WTC11 (cell line): Measurements from ENCODE around the gene GAS2L1. TPM values are rescaled to one million over a fixed set of nuclear protein-coding genes. Genes with fewer than 3 reads are reported as not detected.

ENCODE experiments used
- ATAC-seq: fragments of 200-7000 bp; cut with Tn5 transposase; 2 replicates; pipeline ENCODE4 v1.10.0; 2021; ENCODE audit warnings: mild to moderate bottlenecking, moderate library complexity
- CTCF ChIA-PET: fragments of 300-600 bp; sonication (Branson Sonifier 250); formaldehyde crosslinking; loops from one replicate; lab custom pipeline; 2021; ENCODE audit warnings: antibody characterized with exemption; lab: Charles Lee
- POLR2A ChIA-PET: fragments of 350-600 bp; sonication (Branson Sonifier 250); formaldehyde crosslinking; loops from one replicate; lab custom pipeline; 2021; ENCODE audit warnings: antibody characterized with exemption; lab: Charles Lee
- DNase-seq: peaks from one replicate; pipeline ENCODE4 v3.0.0; 2021; ENCODE audit warnings: low spot score
- H3K27ac Mint-ChIP-seq: 2 replicates; pipeline ENCODE4 v1.8.0; 2021; ENCODE audit warnings: mixed read lengths
- H3K27me3 Mint-ChIP-seq: 2 replicates; pipeline ENCODE4 v1.8.0; 2021; ENCODE audit warnings: low read depth, mild to moderate bottlenecking, moderate library complexity, mixed read lengths
- H3K36me3 Mint-ChIP-seq: 2 replicates; pipeline ENCODE4 v1.8.0; 2021; ENCODE audit warnings: mixed read lengths
- H3K4me1 Mint-ChIP-seq: 2 replicates; pipeline ENCODE4 v1.8.0; 2022; ENCODE audit warnings: mixed read lengths
- H3K4me3 Mint-ChIP-seq: 2 replicates; pipeline ENCODE4 v1.8.0; 2021; ENCODE audit warnings: mild to moderate bottlenecking, moderate library complexity, mixed read lengths
- H3K9me3 Mint-ChIP-seq: 2 replicates; pipeline ENCODE4 v1.8.0; 2021; ENCODE audit warnings: mixed read lengths
- ATF2 ChIP-seq: sonication (generic); formaldehyde crosslinking; IDR thresholded peaks from 2 replicates; pipeline ENCODE4 v1.8.1; 2022; ENCODE audit warnings: low read depth, missing genetic modification reagents, borderline replicate concordance
- GTF2I ChIP-seq: fragments of 250-450 bp; sonication (Bioruptor Pico); conservative IDR thresholded peaks from 2 replicates; pipeline ENCODE4 v1.4.0; 2021; ENCODE audit warnings: mild to moderate bottlenecking
- JUN ChIP-seq: sonication (generic); formaldehyde crosslinking; IDR thresholded peaks from 2 replicates; pipeline ENCODE4 v1.8.0; 2023; ENCODE audit warnings: mild to moderate bottlenecking, missing genetic modification reagents
- MYBL2 ChIP-seq: sonication (generic); formaldehyde crosslinking; IDR thresholded peaks from 2 replicates; pipeline ENCODE4 v1.8.1; 2023; ENCODE audit warnings: mild to moderate bottlenecking, moderate library complexity, missing genetic modification reagents
- OVOL2 ChIP-seq: fragments of 250-450 bp; sonication (Bioruptor Pico); IDR thresholded peaks from 2 replicates; pipeline ENCODE4 v1.9.0; 2021; ENCODE audit warnings: mild to moderate bottlenecking, borderline replicate concordance
- RELA ChIP-seq: sonication (generic); formaldehyde crosslinking; IDR thresholded peaks from 2 replicates; pipeline ENCODE4 v1.8.1; 2022; ENCODE audit warnings: missing genetic modification reagents, mild to moderate bottlenecking, borderline replicate concordance
- SP1 ChIP-seq: sonication (generic); formaldehyde crosslinking; conservative IDR thresholded peaks from 2 replicates; pipeline ENCODE4 v1.8.1; 2022; ENCODE audit warnings: missing genetic modification reagents
- TEAD1 ChIP-seq: sonication (generic); formaldehyde crosslinking; IDR thresholded peaks from 2 replicates; pipeline ENCODE4 v1.8.0; 2022; ENCODE audit warnings: mild to moderate bottlenecking, missing genetic modification reagents
- ZBTB21 ChIP-seq: sonication (generic); formaldehyde crosslinking; IDR thresholded peaks from 2 replicates; pipeline ENCODE4 v1.8.1; 2023; ENCODE audit warnings: mild to moderate bottlenecking, missing genetic modification reagents, borderline replicate concordance
- ZBTB43 ChIP-seq: sonication (generic); formaldehyde crosslinking; IDR thresholded peaks from 2 replicates; pipeline ENCODE4 v1.8.1; 2023; ENCODE audit warnings: mild to moderate bottlenecking, missing genetic modification reagents
- ZNF121 ChIP-seq: sonication (generic); formaldehyde crosslinking; IDR thresholded peaks from 2 replicates; pipeline ENCODE4 v1.8.0; 2023; ENCODE audit warnings: missing genetic modification reagents
- total RNA-seq: library from RNA; stranded (reverse); gene quantifications from 3 replicates; pipeline ENCODE4 v1.2.3, GENCODE V29; 2021
- TF ChIP-seq, protein P1 (sequence below): fragments of 250-450 bp; sonication (Bioruptor Pico); IDR thresholded peaks from 2 replicates; pipeline ENCODE4 v1.9.0; 2021; ENCODE audit warnings: mild to moderate bottlenecking
- TF ChIP-seq, protein P2 (sequence below): fragments of 250-450 bp; sonication (Bioruptor Pico); IDR thresholded peaks from 2 replicates; pipeline ENCODE4 v2.1.2; 2022; ENCODE audit warnings: mild to moderate bottlenecking, moderate library complexity
- TF ChIP-seq, protein P3 (sequence below): sonication (generic); formaldehyde crosslinking; IDR thresholded peaks from 2 replicates; pipeline ENCODE4 v1.8.0; 2023; ENCODE audit warnings: mild to moderate bottlenecking, missing genetic modification reagents
- TF ChIP-seq, protein P4 (sequence below): fragments of 250-450 bp; sonication (Bioruptor Pico); IDR thresholded peaks from 2 replicates; pipeline ENCODE4 v1.9.0; 2021; ENCODE audit warnings: mild to moderate bottlenecking, borderline replicate concordance

The GAS2L1 gene
- total RNA-seq, 1 experiment from 2014 or later, result 19.9 TPM

DNA sequence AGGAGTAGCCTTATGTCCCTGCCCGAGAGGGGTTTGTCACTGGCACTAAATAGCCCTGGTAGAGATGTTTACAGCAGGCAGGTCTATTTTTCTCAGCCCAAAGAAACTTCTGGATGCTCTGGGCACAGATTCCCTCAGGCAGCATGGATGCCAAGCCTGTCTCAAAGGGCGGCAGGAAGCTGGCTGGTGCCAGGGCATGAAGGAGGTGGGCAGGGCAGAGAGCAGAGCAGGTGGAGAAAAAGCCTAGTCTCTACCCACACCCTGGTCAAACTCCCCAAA is 4.1 kb upstream of the GAS2L1 start:
- H3K4me3 Mint-ChIP-seq, result no peak overlapping the region
- H3K9me3 Mint-ChIP-seq, result no peaks in the 10 kb centered on the region
- peaks cover 12% of the 10 kb centered on the region for H3K4me1 Mint-ChIP-seq
- peaks cover 4% of the 10 kb centered on the region; the same call in 1 of the 2 replicates for H3K27me3 Mint-ChIP-seq
- no peak overlapping the region; the same call in 1 of the 2 replicates for H3K27ac Mint-ChIP-seq
- CTCF ChIA-PET, result interaction anchor here (0.6 to 4.5 kb wide), 5 partner anchors 11 to 252 kb away, joined by 3 to 52 read pairs (median 4); partner anchors contain the start of gene THOC5
- ATAC-seq (no peak), DNase-seq (no peak)
- POLR2A ChIA-PET, result interaction anchor here (0.5 kb wide), 1 partner anchor 29 kb away, joined by 3 read pairs; no protein-coding TSS in a partner anchor
- H3K36me3 Mint-ChIP-seq, result peaks cover 29% of the 10 kb centered on the region
- TF ChIP-seq, protein P1, sequence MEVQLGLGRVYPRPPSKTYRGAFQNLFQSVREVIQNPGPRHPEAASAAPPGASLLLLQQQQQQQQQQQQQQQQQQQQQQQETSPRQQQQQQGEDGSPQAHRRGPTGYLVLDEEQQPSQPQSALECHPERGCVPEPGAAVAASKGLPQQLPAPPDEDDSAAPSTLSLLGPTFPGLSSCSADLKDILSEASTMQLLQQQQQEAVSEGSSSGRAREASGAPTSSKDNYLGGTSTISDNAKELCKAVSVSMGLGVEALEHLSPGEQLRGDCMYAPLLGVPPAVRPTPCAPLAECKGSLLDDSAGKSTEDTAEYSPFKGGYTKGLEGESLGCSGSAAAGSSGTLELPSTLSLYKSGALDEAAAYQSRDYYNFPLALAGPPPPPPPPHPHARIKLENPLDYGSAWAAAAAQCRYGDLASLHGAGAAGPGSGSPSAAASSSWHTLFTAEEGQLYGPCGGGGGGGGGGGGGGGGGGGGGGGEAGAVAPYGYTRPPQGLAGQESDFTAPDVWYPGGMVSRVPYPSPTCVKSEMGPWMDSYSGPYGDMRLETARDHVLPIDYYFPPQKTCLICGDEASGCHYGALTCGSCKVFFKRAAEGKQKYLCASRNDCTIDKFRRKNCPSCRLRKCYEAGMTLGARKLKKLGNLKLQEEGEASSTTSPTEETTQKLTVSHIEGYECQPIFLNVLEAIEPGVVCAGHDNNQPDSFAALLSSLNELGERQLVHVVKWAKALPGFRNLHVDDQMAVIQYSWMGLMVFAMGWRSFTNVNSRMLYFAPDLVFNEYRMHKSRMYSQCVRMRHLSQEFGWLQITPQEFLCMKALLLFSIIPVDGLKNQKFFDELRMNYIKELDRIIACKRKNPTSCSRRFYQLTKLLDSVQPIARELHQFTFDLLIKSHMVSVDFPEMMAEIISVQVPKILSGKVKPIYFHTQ (CRISPR knock-in tag), result no peak
- TF ChIP-seq GTF2I (CRISPR knock-in tag), result no peak
- no peak for TF ChIP-seq RELA (CRISPR knock-in tag)
- no peak for TF ChIP-seq JUN (CRISPR knock-in tag)
- TF ChIP-seq MYBL2 (CRISPR knock-in tag), result no peak
- TF ChIP-seq, protein P2, sequence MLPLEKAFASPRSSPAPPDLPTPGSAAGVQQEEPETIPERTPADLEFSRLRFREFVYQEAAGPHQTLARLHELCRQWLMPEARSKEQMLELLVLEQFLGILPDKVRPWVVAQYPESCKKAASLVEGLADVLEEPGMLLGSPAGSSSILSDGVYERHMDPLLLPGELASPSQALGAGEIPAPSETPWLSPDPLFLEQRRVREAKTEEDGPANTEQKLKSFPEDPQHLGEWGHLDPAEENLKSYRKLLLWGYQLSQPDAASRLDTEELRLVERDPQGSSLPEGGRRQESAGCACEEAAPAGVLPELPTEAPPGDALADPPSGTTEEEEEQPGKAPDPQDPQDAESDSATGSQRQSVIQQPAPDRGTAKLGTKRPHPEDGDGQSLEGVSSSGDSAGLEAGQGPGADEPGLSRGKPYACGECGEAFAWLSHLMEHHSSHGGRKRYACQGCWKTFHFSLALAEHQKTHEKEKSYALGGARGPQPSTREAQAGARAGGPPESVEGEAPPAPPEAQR, result no peak
- TF ChIP-seq ATF2 (CRISPR knock-in tag), result no peak

DNA sequence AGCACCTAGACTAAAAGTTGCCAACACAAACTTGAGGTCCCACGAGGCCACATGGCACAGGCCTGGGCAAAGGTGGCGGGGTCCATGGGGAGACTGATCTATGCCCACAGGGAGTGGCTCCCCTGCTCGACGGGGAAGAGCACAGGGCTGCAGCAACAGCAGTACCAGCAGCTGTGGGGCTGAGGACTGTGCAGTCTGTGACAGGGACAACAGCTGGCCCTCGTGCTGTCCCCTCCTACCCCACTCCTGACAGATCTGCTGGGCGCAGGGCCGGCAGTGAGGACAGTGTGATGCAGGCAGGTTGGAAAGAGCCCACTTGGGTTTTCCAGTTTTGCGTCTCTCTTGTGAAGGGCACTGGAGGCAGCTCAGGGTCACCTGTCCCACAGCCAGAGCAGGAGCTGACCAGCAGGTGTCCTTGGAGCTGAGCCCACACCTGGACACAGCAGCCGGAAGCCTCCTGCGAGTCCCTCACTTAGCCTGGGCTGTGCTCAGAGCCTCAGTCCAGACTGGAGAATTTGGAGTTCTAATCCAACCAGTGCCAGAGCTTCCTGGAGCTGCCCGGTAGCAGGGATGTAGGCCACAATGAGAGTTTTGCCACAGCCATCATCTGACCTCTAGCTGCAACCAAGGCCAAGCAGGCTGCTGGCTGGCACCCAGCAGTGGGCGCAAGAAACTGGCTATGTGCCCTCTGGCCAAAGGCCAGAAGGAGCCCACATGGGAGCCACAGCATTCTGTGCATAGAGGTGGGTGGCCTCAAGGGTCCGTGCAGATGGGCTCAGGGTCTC is 3.6 kb upstream of the GAS2L1 start:
- peaks cover 4% of the 10 kb centered on the region; the same call in 1 of the 2 replicates for H3K27me3 Mint-ChIP-seq
- no peak overlapping the region for H3K4me3 Mint-ChIP-seq
- TF ChIP-seq ZNF121 (CRISPR knock-in tag) (peak; percentile 33; the same call in 1 of the 2 replicates), ZBTB43 (CRISPR knock-in tag) (no peak)
- DNase-seq (no peak), ATAC-seq (no peak)
- peaks cover 24% of the 10 kb centered on the region for H3K36me3 Mint-ChIP-seq
- ChIA-PET POLR2A (interaction anchor here (0.5 to 0.9 kb wide), 2 partner anchors 30 to 34 kb away, joined by 3 to 4 read pairs; partner anchors contain the start of gene EWSR1), CTCF (interaction anchor here (0.6 to 4.5 kb wide), 4 partner anchors 10 to 251 kb away, joined by 3 to 52 read pairs (median 6); partner anchors contain the start of gene THOC5)
- H3K4me1 Mint-ChIP-seq, result peaks cover 17% of the 10 kb centered on the region
- no peaks in the 10 kb centered on the region for H3K9me3 Mint-ChIP-seq
- H3K27ac Mint-ChIP-seq, result peak overlapping the region; percentile 49; the same call in 1 of the 2 replicates

DNA sequence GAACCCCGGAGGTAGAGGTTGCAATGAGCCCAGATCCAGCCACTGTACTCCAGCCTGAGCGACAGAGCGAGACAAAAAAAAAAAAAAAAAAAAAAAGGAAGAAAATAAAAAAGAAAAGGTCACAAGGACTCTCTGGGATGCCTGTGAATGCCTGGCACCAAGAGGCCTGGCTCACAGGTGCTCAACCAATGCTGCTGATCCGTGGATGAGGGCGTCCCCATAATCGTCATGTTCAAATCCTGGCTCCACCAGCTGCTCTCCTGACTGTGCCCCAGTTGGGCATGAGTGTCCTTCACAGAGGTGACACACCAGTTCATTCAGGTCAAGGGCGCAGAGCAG is 645 bp upstream of the GAS2L1 start:
- Mint-ChIP-seq H3K4me3 (peak overlapping the region; percentile 73), H3K36me3 (no peaks in the 10 kb centered on the region), H3K4me1 (peaks cover 21% of the 10 kb centered on the region), H3K27ac (peak overlapping the region; percentile 92; the same call in 1 of the 2 replicates), H3K9me3 (no peaks in the 10 kb centered on the region), H3K27me3 (peaks cover 4% of the 10 kb centered on the region; the same call in 1 of the 2 replicates)
- ChIA-PET CTCF (interaction anchor here (1.2 to 2.0 kb wide), 7 partner anchors 9 to 152 kb away, joined by 3 to 5 read pairs (median 4); partner anchors contain the start of gene RASL10A), POLR2A (interaction anchor here (1.9 to 2.0 kb wide), 2 partner anchors 11 to 37 kb away, joined by 5 to 6 read pairs; partner anchors contain the start of gene EWSR1)
- no peak for ATAC-seq
- no peak for DNase-seq
- TF ChIP-seq, protein P3, sequence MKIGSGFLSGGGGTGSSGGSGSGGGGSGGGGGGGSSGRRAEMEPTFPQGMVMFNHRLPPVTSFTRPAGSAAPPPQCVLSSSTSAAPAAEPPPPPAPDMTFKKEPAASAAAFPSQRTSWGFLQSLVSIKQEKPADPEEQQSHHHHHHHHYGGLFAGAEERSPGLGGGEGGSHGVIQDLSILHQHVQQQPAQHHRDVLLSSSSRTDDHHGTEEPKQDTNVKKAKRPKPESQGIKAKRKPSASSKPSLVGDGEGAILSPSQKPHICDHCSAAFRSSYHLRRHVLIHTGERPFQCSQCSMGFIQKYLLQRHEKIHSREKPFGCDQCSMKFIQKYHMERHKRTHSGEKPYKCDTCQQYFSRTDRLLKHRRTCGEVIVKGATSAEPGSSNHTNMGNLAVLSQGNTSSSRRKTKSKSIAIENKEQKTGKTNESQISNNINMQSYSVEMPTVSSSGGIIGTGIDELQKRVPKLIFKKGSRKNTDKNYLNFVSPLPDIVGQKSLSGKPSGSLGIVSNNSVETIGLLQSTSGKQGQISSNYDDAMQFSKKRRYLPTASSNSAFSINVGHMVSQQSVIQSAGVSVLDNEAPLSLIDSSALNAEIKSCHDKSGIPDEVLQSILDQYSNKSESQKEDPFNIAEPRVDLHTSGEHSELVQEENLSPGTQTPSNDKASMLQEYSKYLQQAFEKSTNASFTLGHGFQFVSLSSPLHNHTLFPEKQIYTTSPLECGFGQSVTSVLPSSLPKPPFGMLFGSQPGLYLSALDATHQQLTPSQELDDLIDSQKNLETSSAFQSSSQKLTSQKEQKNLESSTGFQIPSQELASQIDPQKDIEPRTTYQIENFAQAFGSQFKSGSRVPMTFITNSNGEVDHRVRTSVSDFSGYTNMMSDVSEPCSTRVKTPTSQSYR (CRISPR knock-in tag), result no peak
- TF ChIP-seq ZBTB21 (CRISPR knock-in tag) (no peak), TEAD1 (CRISPR knock-in tag) (no peak), OVOL2 (CRISPR knock-in tag) (no peak), SP1 (CRISPR knock-in tag) (no peak), RELA (CRISPR knock-in tag) (no peak)
- TF ChIP-seq, protein P4, sequence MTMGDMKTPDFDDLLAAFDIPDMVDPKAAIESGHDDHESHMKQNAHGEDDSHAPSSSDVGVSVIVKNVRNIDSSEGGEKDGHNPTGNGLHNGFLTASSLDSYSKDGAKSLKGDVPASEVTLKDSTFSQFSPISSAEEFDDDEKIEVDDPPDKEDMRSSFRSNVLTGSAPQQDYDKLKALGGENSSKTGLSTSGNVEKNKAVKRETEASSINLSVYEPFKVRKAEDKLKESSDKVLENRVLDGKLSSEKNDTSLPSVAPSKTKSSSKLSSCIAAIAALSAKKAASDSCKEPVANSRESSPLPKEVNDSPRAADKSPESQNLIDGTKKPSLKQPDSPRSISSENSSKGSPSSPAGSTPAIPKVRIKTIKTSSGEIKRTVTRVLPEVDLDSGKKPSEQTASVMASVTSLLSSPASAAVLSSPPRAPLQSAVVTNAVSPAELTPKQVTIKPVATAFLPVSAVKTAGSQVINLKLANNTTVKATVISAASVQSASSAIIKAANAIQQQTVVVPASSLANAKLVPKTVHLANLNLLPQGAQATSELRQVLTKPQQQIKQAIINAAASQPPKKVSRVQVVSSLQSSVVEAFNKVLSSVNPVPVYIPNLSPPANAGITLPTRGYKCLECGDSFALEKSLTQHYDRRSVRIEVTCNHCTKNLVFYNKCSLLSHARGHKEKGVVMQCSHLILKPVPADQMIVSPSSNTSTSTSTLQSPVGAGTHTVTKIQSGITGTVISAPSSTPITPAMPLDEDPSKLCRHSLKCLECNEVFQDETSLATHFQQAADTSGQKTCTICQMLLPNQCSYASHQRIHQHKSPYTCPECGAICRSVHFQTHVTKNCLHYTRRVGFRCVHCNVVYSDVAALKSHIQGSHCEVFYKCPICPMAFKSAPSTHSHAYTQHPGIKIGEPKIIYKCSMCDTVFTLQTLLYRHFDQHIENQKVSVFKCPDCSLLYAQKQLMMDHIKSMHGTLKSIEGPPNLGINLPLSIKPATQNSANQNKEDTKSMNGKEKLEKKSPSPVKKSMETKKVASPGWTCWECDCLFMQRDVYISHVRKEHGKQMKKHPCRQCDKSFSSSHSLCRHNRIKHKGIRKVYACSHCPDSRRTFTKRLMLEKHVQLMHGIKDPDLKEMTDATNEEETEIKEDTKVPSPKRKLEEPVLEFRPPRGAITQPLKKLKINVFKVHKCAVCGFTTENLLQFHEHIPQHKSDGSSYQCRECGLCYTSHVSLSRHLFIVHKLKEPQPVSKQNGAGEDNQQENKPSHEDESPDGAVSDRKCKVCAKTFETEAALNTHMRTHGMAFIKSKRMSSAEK (CRISPR knock-in tag), result no peak
